GM18499 (cell line): Measurements from ENCODE around the gene C1orf21.
"Not testable (repeated sequence)": the region's sequence is repeated elsewhere in the genome, so short reads cannot be mapped to it uniquely, and the experiment has no call there.

Experiments
- ATAC-seq: cut with Tn5 transposase; IDR thresholded peaks from one replicate; pipeline ENCODE4 v1.9.1; 2021; ENCODE audit warnings: moderate number of reproducible peaks; ENCODE audit not compliant: insufficient read depth, unreplicated experiment

The C1orf21 gene, protein sequence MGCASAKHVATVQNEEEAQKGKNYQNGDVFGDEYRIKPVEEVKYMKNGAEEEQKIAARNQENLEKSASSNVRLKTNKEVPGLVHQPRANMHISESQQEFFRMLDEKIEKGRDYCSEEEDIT

DNA sequence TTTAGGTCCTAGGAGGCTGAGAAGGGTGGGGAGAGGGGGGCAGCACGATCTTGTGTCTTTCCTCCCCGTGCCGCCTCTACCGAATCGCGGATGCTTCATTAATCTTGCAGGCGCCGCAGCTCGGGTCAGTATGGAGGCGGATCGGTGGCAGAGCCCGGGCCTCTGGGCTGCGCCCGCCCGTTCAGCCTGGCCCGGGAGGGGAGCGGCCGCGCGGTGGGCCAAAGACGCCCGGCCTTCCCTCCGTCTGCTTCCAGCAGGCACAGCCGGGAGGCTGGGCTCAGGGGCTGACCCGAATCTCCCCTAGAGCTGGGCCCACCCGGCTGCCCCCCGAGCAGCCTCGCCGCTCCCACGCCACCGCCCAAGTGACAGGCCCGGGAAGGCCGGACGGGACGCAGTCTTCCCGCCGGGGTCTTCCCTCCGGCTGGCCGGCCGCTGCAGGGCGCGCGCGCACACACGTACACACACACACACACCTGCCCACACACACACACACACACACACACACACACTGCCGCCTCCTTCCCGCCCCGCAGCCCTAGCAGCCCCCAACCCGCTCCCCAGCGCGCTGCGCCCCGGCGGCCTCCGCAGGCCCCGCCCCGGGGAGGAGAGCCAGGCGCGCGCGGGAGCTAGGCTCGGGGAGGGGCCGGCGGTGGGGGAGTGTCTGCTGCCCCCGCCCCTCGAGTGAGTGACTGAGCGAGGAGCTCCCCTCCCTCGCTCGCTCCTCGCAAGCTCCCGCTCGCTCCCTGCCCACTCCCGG, at the start of gene C1orf21:
Gene C1orf21, plus strand, starts transcription at position 718 of the 757 bp plus-strand sequence. CDS start 90,481 bp downstream, outside the sequence.
- peak; percentile 44 for ATAC-seq

DNA sequence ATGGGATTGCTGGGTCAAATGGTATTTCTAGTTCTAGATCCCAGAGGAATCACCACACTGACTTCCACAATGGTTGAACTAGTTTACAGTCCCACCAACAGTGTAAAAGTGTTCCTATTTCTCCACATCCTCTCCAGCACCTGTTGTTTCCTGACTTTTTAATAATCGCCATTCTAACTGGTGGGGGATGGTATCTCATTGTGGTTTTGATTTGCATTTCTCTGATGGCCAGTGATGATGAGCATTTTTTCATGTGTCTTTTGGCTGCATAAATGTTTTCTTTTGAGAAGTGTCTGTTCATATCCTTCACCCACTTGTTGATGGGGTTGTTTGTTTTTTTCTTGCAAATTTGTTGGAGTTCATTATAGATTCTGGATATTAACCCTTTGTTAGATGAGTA, 49.0 kb upstream of the C1orf21 start:
- not testable (repeated sequence) for ATAC-seq

DNA sequence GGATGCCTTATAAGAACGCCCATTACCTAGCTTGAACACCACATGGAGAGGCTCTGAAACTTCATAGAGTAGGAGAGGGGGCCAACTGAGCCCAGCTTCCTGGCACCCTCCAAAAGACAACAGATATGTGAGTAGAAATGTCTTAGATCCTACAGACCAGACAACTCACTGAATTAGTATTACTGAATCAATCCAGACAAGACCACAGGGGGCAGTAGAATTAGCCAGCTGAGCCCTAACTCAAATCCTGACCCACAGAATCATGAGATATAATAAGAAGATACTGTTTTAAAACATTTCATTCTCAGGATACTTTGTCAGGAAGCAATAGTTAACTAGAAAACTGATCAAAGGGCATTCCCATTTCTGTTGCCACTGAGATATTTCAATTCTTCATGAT, 45.8 kb upstream of the C1orf21 start:
- ATAC-seq, result no peak

DNA sequence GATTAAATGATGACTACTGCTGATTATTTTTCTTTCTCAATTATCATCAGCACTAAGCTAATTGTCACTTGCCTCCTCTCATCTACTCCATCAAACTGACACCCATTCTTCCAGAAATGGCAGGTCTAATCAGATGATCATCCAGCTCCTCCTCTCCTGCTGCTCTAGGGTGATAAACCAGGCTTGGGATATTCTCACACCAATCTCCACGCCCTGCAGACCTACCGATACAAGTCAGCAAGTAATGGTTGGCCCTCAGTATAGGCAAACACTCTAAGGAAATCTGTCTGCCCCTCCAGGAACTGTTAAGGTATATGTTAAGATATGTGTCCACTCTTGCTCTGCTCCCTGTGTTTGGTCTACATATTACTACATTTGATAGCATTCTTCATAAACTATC, 36.3 kb upstream of the C1orf21 start:
- ATAC-seq, result no peak

DNA sequence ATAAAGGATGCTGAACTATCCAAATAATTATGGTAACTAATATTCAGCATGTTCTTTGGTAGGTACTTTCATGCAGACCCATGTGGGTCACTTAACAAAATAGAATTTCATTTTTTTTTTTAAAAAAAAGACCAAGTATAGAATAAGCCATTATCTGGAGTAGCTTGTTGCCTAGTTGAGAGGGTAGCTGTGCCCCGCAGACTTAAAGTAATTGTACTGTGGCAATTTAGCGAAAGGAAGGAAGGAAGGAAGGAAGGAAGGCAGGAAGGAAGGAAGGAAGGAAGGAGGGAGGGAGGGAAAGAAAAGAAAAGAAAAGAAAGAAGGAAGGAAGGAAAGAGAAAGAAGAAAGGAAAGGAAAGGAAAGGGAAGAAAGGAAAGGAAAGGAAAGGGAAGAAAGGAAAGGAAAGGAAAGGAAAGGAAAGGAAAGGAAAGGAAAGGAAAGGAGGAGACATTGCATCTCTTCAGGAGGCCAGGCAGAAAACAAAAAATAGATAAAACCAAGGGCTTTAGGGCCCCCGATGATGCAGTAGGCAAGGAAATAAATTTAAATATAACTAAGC, 35.3 kb upstream of the C1orf21 start:
- ATAC-seq, result no peak

DNA sequence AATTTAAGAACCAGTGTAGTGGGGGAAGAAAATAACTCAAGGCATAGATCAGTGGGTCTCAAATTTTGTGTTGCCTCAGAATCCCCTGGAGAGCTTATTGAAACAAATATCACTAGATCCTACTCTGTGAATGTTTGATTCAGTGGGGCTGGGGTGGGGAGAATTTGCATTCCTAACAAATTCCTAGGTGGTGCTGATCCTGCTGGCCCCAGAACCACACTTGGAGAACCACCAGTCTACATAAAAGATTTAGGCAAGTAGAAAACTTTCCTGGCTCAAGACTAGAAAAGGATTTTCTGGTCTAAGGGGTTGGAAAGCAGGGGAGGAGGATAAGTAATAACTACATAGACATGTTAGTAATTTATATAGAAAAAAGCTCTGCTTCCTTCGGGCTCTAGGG, 34.1 kb upstream of the C1orf21 start:
- no peak for ATAC-seq

DNA sequence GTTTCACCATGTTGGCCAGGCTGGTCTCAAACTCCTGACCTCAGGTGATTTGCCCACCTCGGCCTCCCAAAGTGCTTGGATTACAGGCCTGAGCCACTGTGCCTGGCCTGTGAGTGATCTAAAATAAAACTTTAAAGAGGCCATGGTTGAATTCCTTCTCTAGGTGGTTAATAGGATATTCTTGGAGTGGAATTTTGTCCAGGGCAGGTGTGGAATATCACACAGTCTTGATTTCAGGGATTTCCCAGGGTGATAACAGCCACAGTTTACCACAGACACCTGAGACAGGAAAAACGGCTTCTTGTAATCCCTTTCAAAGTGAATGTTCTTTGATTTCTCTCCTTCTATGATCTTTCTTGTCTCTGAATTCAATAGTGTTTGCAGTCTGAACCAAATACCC, 32.1 kb upstream of the C1orf21 start:
- no peak for ATAC-seq

DNA sequence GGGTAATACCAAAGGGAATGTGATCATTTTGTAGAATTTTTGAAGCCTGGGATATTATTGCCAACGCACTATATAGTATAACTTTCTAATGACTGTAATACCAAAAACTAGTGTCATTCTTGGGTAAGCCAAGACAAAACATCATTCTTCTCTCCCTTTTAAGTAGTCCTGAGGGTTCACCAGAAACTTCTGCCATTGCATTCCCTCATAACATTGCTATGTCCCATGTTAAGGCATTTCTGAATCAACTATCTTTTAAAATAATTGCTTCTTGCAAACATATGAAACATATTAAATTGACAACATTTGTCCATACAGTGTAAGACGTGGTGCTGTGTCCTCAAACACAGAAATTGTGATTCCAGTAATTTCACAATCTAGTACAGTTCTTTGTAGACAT, 29.9 kb upstream of the C1orf21 start:
- no peak for ATAC-seq

DNA sequence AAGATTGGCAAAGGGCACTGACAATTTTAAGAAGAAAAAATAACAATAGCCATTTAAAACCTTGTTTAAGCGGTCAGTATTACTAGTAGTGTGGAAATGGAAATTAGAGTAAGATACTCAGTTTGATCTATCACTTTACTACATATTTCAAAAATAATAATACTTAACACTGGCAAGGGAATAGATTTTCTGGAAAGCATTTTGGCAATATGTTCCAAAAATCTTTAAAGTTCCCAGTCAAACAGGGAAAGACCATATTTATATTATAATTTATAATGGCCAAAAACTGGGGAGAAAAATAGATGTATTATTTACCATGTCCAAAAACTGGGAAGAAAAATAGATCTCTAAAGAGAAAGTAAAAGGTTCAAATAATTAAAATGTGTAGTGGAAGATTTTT, 28.6 kb upstream of the C1orf21 start:
- ATAC-seq, result no peak

DNA sequence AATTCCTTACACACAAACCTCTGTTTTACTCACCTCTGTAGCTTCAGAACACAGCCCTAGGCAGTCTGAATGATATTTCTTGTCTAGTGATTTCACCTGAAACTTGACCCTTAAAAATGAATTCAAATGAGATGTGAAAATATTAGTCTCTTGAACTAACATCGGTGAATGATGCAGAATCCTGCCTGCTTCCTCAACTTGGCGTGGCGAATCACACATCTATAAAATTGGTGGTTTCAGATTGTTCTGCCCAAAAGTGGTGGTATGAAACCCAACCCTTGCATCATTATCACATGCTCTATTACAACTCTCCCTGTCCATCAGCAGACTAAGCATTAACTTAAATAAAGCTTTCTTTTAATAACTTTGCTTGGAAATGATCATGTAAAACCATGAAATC, 26.9 kb upstream of the C1orf21 start:
- ATAC-seq, result no peak

DNA sequence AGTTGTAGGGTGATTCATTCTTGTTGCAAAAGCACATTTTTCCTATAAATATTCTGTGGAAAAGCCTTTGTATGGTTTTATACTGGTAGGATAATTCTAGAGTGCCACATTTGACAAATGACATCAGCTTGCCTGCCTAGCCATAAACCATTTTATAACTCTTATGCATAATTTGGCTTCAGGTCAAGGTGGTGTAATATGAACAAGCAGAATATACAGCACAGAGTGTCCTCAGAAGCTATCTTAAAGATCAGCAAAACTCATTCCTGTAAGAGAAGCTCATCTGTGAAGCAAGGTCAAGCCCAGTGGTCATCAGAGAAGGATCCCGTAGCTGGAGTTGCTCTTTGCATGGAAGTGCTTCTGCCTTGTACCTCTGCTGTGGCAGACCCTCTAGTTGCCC, 24.0 kb upstream of the C1orf21 start:
- no peak for ATAC-seq

DNA sequence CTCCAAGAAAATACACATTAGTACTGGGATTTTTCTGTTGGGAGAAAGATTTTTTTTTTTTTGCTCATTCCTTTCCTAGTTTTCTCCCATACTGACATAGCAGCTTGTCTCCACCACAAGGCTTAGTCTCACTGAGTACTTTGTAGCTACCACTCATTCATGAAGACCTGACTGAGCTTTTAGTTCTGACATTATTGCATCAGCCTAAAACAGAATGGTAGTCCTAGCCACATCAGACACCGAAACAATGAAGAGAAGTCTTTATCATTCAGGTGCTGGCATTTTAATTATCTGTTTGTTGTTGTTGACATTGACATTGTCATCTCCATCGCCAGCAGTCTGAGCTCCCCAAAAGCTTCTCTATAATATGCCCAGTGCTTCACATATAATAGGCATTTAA, 21.1 kb upstream of the C1orf21 start:
- ATAC-seq, result no peak

DNA sequence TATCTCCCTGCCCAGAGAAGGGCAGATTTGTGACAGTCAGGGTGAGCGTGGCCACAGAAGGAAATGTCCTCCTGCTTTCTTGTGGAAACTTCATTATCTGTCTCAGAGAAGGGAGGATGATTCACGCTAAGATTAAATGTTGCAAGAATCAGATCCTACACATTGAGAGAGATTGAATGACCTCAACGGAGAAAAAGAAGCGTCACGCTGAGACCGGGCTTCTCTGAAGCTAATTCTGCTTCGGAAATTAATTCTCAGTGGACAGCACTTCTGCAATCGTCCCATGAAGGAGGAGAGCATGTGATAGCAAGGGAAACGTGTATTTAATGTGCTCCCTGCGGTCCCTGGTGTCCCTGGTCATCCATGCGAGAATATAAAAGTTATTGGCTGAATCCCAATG, 19.8 kb upstream of the C1orf21 start:
- no peak for ATAC-seq

DNA sequence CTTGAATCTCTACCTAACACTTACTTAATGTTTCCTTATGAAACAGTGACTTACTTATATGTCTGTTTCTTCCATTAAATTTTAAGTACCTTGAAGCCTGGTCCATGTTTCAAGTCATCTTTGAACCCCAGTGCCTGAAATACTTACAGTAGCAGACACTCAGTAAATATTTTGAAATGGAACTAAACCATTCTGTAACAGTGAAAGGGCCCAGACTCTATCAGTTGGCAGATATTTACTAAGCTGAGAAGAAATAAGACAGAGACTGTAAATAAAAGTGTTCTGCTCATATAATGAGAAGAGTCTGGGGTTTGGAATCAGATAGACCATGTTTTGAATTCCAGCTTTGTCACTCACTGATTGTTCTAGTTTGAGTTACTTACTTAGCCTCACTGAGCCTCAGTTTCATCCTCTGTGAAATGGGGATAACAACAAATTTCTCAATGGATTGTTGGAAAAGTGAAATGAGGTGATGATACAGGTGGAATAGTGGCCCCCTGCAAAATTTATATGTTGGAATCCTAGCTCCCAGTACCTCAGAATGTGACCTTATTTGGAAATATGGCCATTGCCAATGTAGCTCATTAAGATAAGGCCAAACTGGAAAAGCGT, 19.3 kb upstream of the C1orf21 start:
- ATAC-seq, result no peak

DNA sequence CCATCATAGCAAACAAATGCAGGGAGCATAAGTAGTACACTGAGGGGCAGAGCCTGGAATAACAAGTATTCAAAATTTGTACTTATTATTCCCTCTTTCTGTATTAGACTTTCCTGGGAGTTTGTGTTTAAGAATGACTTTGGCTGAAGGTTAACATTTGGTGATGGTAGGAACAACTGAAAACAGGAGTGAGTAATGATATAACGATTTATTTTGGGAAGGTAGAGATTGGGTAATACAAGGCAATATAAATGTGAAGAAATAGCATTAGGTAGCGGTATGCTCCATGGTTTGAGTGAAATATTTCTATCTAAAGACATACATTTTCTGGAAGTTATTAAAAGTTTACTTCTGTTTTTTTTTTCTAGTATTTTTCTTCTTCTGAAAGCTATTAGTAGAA, 18.5 kb upstream of the C1orf21 start:
- no peak for ATAC-seq

DNA sequence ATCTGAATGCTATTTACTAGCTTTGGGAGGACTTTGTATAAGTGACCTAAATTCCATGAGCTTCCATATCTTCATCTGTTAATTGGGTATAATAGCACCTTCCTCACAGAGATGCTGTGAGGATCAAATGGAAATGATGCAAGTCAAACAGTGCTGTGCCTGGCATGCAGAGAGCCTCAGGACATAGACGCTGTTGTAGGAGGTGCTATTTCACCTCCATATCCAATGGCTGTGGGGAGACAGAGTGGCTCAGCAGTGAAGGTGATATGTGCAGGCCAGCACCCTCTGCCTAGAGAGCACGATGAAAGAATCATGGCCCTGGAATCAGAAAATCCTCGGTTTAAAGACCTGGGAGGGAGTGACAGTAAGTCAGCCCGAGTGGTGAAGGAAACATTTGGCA, 16.0 kb upstream of the C1orf21 start:
- no peak for ATAC-seq

DNA sequence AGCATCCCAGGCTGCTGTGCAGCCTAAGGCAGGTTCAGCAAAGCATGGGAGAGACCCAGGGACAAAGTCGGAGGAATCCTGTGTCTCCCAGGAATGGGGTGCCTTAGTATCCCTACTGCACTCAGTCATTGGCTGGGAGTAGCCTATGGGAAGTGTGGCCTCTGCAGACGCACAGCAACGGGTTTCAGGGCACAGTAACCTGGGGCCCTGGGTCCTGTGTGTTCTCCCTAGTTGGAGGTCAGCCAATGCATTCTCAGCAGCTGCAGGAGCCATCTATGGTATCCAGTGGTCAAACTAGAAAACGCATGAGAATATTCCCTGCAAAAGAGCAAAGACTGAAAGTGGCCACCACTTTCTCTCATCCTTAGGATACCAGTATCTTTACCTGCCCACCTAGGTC, 13.7 kb upstream of the C1orf21 start:
- no peak for ATAC-seq

DNA sequence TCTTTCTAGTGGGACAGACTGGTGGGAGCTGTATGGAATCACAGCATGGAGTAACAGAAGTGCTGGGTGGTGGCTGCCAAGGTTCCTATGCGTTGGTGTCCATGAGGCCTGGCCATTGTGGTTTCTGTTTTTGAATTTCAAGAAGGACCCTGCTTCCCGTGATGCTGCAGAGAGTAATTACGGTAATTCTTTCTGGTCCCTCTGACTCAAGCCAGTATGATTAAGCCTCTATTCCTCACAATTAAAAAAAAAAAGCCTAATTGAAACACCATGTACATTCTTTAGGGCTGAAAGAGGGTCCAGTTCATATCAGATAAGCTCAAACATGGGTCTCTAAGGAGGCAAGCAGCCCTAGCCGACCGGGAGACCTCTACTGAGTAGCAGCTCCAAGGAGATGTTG, 10.5 kb upstream of the C1orf21 start:
- no peak for ATAC-seq

DNA sequence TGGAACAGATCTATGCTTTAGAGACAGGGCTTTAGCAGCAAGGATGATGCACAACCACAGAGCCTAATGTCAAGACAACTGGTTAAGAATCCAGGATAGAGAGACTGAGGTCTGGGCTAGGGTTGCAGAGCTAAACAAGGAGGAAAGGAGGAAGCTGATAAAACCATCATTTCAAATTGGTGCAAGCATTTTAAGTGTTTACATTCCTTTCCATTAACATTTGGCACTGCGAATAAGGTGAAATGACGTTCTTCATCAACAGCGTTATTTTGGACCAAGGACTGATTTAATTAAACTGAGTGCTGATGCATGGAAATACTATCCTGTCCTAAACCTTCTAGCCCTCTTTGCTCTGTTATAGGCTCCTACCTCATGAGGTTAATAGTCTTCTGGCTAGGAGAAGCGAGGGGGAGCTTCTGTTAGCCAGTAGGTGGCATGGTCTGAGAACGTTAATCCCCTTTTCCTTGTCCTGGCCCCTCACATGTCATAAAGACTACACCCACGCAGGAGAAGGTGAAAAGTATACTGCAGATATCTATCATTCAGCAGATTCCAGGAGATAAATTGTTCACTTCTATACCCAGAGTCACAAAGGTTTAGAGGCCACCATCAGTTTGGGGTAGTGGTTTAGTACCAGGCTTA, 7.6 kb upstream of the C1orf21 start:
- ATAC-seq, result no peak

DNA sequence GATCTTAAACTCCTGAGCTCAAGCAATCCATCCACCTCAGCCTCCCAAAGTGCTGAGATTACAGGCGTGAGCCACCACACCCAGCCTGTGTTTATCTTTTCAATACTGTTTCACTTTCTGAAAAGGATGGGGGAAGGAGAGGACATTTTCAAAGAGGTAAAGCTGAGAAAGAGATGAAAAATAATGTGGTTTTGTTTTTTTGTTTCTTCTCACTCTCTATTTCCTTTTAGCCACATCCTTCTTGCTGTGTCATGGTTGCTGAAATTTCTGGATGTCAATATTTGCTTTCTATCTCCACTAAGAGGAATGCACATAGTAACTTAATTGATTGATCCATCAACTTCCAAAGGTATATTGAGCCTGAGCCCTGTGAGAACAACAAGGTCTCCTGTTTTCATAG, 6.4 kb upstream of the C1orf21 start:
- no peak for ATAC-seq

DNA sequence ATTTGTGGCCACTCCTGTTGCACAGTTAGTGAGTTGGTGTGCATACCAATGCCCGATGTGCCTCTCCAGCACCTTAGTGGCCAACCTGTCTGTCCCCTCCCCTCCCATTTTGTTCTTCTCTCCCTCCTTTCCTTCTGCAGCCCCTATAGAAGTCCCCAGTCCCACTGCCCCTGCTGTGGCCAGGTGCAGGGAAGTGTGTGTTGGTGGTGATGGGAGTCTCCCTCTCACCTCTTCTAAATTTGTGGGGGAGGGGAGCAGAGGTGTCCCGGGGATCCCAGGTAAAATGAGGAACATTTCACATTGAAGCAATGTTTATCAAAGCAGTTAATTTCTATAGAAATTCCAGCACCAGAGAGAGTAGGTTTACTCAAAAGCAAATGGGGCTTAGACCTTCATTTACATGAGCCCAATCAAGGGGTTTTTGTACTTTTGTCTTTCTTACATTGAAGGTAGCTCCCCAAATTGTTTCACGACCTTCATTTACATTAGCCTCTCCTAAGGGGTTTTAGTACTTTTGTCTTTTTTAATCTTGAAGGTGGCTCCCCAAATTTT, 3.0 kb upstream of the C1orf21 start:
- ATAC-seq, result no peak
